DMS 273 treated with DMSO at 0.1 percent for 48 hours (cell line): ENCODE results near the gene OPCML.

Experiments used
- DNase-seq: peaks from one replicate; lab custom pipeline; 2025; lab: John Stamatoyannopoulos, UW

Gene OPCML

DNA sequence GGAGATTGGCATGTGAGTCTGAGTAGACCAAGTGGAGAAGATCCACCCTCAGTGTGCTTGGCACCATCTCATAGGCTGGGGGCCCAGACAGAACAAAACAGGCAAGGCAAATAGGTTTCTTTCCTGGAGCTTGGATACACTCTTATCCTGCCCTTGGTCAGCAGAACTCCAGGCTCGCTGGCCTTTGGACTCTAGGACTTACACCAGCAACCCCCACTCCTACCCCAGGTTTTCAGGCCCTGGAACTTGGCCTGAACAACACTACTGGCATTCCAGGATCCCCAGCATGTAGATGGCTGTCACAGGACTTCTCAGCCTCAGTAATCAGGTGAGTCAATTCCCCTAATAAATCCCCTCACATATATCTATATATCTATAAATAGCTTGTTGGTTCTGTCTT, 637.7 kb downstream of the OPCML start:
- DNase-seq = no peak

GRCh38 chr11:132892876-132893275, 639.4 kb downstream of the OPCML start:
- no peak for DNase-seq

GRCh38 chr11:132888226-132888625, 644.1 kb downstream of the OPCML start:
- no peak for DNase-seq

DNA sequence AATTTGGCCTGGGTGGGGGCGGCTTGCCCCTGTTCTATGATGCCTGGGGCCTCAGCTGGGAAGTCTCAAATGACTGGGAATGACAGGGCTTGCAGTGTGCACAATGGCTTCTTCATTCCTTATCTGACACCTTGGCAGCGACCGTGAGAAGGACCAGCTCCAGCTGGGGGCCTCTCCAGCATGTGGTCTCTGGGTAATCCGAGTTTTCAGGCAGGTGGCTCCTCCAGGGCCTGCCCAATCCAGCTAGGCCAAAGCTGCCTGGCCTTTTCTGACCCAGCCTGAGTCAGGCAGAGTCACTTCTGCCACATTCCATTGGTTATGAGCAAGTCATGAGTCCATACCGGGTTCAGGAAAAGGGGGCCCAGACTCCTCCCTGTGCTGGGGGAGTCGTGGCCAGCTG, 646.0 kb downstream of the OPCML start:
- no peak for DNase-seq

GRCh38 chr11:132883241-132883640, 649.1 kb downstream of the OPCML start:
- no peak for DNase-seq

DNA sequence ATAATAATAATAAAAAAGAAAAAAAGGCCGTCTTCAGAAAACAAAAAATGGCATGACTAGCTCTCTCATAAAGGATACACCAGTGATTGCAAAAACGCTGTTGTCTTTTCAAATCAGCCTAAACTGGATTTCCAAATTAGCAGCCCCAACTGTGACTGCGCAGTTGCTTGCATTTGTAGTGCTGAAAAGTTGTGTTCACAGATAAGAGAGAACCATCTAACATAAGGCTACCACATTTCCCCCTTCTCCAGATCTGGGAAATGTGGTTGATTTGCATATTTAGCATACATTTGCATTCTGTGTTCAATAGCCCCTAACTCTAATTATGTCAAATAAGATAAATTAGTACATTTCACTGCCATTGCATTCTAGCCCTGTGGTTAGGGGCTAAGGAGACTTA, 650.7 kb downstream of the OPCML start:
- DNase-seq = no peak

DNA sequence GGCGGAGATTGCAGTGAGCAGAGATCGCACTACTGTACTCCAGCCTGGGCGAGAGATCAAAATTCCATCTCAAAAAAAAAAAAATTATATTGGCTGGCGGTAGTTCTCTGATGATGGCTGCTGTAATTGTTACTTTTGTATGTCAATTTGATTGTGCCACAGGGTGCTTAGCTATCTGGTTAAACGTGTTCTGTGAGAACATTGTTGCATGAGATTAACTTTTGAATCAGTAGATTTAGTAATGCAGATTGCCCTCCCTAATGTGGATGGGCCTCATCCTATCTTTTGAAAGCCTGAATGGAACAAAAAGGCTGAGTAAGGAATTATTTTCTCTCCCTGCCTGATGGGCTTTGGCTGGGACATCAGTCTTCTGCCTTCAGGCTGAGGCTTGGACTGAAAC, 654.2 kb downstream of the OPCML start:
- DNase-seq = no peak

DNA sequence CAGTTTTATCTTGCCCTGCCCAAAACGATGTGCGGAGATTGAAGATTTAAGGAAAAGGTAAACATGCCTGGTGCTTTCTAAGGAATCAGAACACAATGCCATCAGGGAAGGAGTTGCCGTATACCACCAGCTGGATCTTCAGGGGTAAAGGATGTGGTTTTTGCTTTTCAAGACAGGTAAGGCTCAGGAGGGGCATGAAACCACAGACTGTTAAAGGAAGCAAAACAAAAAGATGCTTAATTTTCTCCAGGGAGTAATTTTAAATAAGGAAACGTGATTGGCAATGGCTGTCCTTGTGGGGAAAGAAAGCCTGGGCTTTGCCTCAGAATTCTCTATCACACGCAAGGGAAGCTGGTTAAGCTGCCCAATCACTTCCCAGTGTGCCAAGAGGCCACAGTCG, 655.6 kb downstream of the OPCML start:
- no peak for DNase-seq

- no peak for DNase-seq
Observed at GRCh38 chr11:132876239-132876638, 656.1 kb downstream of the OPCML start.

DNA sequence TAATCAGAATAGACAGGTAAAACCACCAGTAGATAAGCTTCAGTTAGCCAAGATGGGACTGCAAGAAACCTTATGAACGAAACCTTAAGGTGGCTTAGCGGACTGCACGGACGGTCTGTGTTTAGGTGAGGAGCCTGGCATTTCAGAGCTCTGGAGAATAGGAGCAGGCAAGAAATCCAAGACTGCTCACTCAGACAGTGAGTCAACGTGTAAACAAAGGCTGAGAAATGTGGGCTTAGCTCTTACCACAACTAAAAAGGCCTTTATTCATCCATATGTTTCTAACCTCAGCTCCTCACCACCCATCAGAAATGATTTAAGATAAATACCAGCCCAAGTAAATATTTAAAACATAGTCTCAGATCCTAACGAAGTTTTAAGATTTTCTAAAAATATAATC, 657.7 kb downstream of the OPCML start:
- no peak for DNase-seq

GRCh38 chr11:132873841-132874240, 658.5 kb downstream of the OPCML start:
- DNase-seq = no peak

- DNase-seq = no peak
Observed at GRCh38 chr11:132872211-132872610, 660.1 kb downstream of the OPCML start.

GRCh38 chr11:132866783-132867545, 665.3 kb downstream of the OPCML start:
- no peak for DNase-seq

DNA sequence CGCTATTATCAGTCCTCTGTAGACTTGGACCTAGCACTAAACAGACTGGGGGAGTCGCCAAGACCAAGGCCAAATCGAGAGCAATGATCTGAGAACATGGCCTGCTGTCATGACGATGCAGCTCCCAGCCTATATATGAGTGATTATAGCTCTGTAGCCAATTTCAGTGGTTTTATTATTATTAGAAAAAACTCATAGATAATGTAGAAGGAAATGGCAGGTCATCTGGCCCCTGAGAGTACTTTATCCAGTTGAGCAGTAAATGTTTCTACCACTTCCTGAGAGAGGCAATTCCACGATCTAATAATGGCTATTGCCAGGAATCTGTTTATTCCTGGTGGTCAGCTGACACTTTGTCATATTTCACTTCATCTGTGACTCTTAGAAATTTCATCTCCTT, 666.7 kb downstream of the OPCML start:
- no peak for DNase-seq

GRCh38 chr11:132864811-132865576, 667.3 kb downstream of the OPCML start:
- DNase-seq = no peak

DNA sequence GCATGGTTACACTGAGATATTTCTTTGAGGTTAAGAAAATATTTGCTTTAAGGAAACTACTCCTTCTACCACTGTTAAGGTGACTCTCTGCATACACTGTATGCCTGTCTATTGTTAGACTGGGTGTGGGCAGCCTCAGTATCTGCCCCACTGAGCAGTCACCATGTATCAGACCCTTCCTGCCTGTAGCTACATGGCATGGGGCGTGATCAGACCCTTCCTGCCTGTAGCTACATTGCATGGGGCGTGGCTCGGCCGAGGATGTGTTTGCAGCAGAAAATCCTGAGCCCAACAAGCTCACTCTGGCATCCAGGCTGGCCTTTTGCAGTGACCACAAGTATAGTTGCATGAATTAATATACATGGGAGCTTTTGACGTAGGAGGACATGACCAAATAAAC, 669.4 kb downstream of the OPCML start:
- no peak for DNase-seq

GRCh38 chr11:132862137-132862536, 670.2 kb downstream of the OPCML start:
- DNase-seq = no peak

DNA sequence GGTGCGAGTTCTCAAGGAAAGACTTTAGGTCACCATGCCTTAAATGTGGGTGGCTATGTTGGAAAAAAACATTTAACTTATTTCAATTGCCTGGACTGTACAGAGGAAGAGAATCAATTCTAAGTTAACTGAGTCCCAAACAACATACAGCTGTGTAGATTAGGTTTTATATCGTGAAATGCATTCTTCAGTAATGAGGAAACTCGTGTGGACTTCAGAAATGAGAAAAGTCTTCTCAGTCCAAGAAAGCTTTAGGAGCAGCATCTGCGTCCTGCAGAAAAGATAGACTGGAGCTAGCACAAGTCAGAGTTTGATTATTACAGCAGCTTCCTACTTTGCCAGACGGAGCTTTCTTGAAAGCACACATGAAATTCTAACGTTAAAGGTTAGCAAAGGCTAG, 673.0 kb downstream of the OPCML start:
- no peak for DNase-seq

- DNase-seq = no peak
Observed at GRCh38 chr11:132858223-132858622, 674.1 kb downstream of the OPCML start.

DNA sequence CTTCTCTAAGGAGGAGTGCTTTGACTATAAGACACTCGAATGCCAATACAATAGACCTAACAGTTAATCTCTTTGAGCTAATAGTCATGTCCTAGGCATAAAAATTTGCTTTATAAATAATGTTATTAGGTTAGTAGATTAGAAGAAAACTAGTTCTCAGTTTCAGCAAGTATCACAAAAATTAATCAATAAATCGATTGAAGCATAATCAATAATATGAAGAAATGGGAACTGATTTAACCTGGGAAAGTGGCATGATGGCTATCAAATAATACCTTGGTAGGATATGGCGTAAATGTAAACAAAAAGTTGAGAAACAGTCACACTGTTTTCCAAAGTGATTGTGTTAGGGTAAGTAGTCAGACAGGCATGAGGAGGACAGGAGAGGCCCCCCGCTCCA, 676.3 kb downstream of the OPCML start:
- no peak for DNase-seq

DNA sequence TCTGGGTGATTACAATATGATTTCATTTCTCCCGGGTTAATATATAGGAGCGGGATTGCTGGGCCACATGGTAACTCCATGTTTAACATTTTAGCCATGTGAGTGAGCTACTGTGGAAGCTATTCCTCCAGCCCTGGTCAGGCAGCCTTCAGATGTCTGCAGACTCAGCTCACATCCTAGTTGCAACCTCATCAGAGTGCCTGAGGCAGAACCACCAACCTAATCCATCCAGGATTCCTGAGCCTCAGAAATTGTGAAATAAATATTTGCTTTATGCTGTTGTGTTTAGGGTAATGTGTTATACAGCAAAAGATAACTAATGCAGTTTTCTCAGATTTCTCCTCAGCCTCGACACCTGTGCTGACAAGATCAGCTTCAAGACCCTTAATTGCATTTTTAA, 676.8 kb downstream of the OPCML start:
- no peak for DNase-seq

DNA sequence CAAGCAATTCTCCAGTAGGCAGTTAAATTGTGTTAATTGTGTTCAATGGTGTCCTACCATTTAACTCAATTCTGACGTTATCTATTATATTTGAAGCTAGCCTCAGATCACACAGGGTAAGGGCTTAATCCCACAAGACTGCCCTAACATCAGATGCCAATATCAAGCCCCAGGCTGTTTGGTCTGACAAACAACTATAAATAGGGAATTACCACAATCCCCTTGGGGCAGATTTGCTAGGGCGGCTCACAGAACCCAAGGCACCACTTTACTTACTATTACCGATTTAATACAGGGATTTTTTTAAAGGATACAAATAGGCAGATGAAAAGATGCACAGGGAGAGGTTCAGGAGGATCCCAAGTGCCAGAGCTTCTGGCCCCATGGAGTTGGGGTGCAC, 678.4 kb downstream of the OPCML start:
- DNase-seq = no peak

GRCh38 chr11:132852361-132852760, 679.9 kb downstream of the OPCML start:
- DNase-seq = no peak

DNA sequence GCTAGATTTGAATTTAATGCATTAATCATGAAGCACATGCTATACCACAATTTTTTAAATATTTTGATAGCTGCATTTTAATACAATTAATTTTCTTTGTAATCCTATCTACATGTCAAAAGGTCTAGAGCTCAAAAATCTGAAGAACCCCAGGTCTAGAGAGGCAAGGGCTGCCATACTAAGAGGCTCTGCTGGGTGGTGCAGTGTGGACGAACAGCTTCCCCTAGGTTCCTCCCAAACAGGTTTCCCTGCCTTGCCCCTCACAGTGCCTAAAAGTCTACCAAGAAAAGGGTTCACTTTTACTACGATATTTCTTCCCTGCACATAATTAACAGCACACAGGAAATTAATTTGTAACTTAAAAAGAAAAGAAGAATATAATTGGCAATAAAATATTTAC, 681.1 kb downstream of the OPCML start:
- no peak for DNase-seq
